H9 (cell line): ENCODE data around the gene TMEM108. TPM values are rescaled to one million over a fixed set of nuclear protein-coding genes. Genes with fewer than 3 reads are reported as not detected.
A peak's percentile ranks its signal among the peaks of the same experiment; 100 is the strongest.

ENCODE experiments used
- DNase-seq: peaks from one replicate; pipeline ENCODE4 v3.0.0-alpha.2; 2017
- H2AFZ ChIP-seq: one replicate; pipeline ENCODE4 v1.6.1; 2013; ENCODE audit warnings: mild to moderate bottlenecking, low read length, control low read depth, moderate library complexity
- H2AK5ac ChIP-seq: 2 replicates; pipeline ENCODE4 v1.6.1; 2013; ENCODE audit warnings: low read length, control low read depth, mixed read lengths; ENCODE audit not compliant: insufficient read length
- H2BK120ac ChIP-seq: one replicate; pipeline ENCODE4 v1.6.1; 2013; ENCODE audit warnings: low read depth, mild to moderate bottlenecking, low read length, control low read depth, inconsistent platforms; ENCODE audit not compliant: poor library complexity, severe bottlenecking
- H2BK12ac ChIP-seq: 2 replicates; pipeline ENCODE4 v1.6.1; 2013; ENCODE audit warnings: low read length, control low read depth, mixed read lengths, low read depth; ENCODE audit not compliant: insufficient read length
- H2BK15ac ChIP-seq: 2 replicates; pipeline ENCODE4 v1.6.1; 2013; ENCODE audit warnings: low read depth, low read length, control low read depth
- H2BK20ac ChIP-seq: one replicate; pipeline ENCODE4 v1.6.1; 2013; ENCODE audit warnings: low read depth, mild to moderate bottlenecking, low read length, control low read depth, inconsistent platforms; ENCODE audit not compliant: poor library complexity, severe bottlenecking
- H2BK5ac ChIP-seq: 2 replicates; pipeline ENCODE4 v1.6.1; 2013; ENCODE audit warnings: low read length, control low read depth, mixed read lengths; ENCODE audit not compliant: insufficient read length
- H3K14ac ChIP-seq: 2 replicates; pipeline ENCODE4 v1.6.1; 2013; ENCODE audit warnings: low read length, control low read depth; ENCODE audit not compliant: insufficient read depth
- H3K18ac ChIP-seq: 2 replicates; pipeline ENCODE4 v1.6.1; 2013; ENCODE audit warnings: low read depth, mild to moderate bottlenecking, mixed read lengths, low read length, control low read depth; ENCODE audit not compliant: insufficient read length
- H3K23ac ChIP-seq: 2 replicates; pipeline ENCODE4 v1.6.1; 2013; ENCODE audit warnings: low read length, control low read depth, mixed read lengths, low read depth; ENCODE audit not compliant: insufficient read length
- H3K23me2 ChIP-seq: 2 replicates; pipeline ENCODE4 v1.6.1; 2013; ENCODE audit warnings: low read depth, mild to moderate bottlenecking, mixed read lengths, low read length, control low read depth; ENCODE audit not compliant: insufficient read length, poor library complexity, severe bottlenecking
- H3K27ac ChIP-seq: 2 replicates; pipeline ENCODE4 v1.5.1; 2013; ENCODE audit warnings: low read length, control low read depth, mixed read lengths, low read depth; ENCODE audit not compliant: insufficient read length
- H3K27me3 ChIP-seq: 2 replicates; pipeline ENCODE4 v1.6.1; 2013; ENCODE audit warnings: low read length, control low read depth, inconsistent platforms; ENCODE audit not compliant: insufficient read depth
- H3K4ac ChIP-seq: 2 replicates; pipeline ENCODE4 v1.6.1; 2013; ENCODE audit warnings: low read depth, mild to moderate bottlenecking, control low read depth, inconsistent platforms, low read length, moderate library complexity
- H3K4me1 ChIP-seq: 2 replicates; pipeline ENCODE4 v1.6.1; 2013; ENCODE audit warnings: low read length, control low read depth, inconsistent platforms; ENCODE audit not compliant: insufficient read depth
- H3K4me2 ChIP-seq: 2 replicates; pipeline ENCODE4 v1.6.1; 2013; ENCODE audit warnings: low read length, control low read depth, mixed read lengths; ENCODE audit not compliant: insufficient read length, insufficient read depth
- H3K56ac ChIP-seq: 2 replicates; pipeline ENCODE4 v1.6.1; 2013; ENCODE audit warnings: low read depth, mild to moderate bottlenecking, mixed read lengths, low read length, control low read depth; ENCODE audit not compliant: insufficient read length
- H3K79me1 ChIP-seq: 2 replicates; pipeline ENCODE4 v1.6.1; 2013; ENCODE audit warnings: low read depth, mild to moderate bottlenecking, moderate library complexity, low read length, control low read depth, inconsistent platforms; ENCODE audit not compliant: insufficient read depth, poor library complexity, severe bottlenecking
- H3K79me2 ChIP-seq: 2 replicates; pipeline ENCODE4 v1.6.1; 2013; ENCODE audit warnings: low read length, control low read depth, inconsistent platforms; ENCODE audit not compliant: insufficient read depth
- H3K9ac ChIP-seq: 2 replicates; pipeline ENCODE4 v1.6.1; 2013; ENCODE audit warnings: low read length, control low read depth, mixed read lengths; ENCODE audit not compliant: insufficient read length; ENCODE audit errors: extremely low read depth
- H3K9me3 ChIP-seq: one replicate; pipeline ENCODE4 v1.6.1; 2013; ENCODE audit warnings: low read depth, low read length, inconsistent platforms; ENCODE audit not compliant: control insufficient read depth
- H3T11ph ChIP-seq: one replicate; pipeline ENCODE4 v1.6.1; 2013; ENCODE audit warnings: mild to moderate bottlenecking, low read length, control low read depth, inconsistent platforms
- H4K20me1 ChIP-seq: one replicate; pipeline ENCODE4 v1.6.1; 2013; ENCODE audit not compliant: control insufficient read depth, insufficient read length, insufficient read depth
- H4K5ac ChIP-seq: 2 replicates; pipeline ENCODE4 v1.6.1; 2013; ENCODE audit warnings: low read depth, mild to moderate bottlenecking, mixed read lengths, low read length, control low read depth; ENCODE audit not compliant: insufficient read length
- H4K8ac ChIP-seq: replicated peaks from 2 replicates; pipeline ENCODE4 v1.6.1; 2013; ENCODE audit warnings: low read length, control low read depth, mixed read lengths, low read depth; ENCODE audit not compliant: insufficient read length
- H4K91ac ChIP-seq: 2 replicates; pipeline ENCODE4 v1.6.1; 2013; ENCODE audit warnings: low read depth, mild to moderate bottlenecking, moderate library complexity, mixed read lengths, low read length, control low read depth; ENCODE audit not compliant: insufficient read length
- H3K27ac Mint-ChIP-seq, 3 experiments: 2 replicates in 2 of 3; 3 replicates in 1 of 3; pipeline ENCODE4 v1.8.0; 2020 to 2021; ENCODE audit warnings: mixed read lengths in 3 of 3, mild to moderate bottlenecking in 1 of 3, moderate library complexity in 1 of 3
- H3K27me3 Mint-ChIP-seq: 2 replicates; pipeline ENCODE4 v1.8.0; 2021; ENCODE audit warnings: low read depth, mild to moderate bottlenecking, moderate library complexity, mixed read lengths
- H3K36me3 Mint-ChIP-seq, 3 experiments: 2 replicates in 2 of 3; 3 replicates in 1 of 3; pipeline ENCODE4 v1.8.0; 2020 to 2021; ENCODE audit warnings: low read depth in 3 of 3, mixed read lengths in 3 of 3; ENCODE audit not compliant: insufficient read depth in 1 of 3
- H3K4me1 Mint-ChIP-seq, 2 experiments: 2 replicates each; pipeline ENCODE4 v1.8.0; 2020; ENCODE audit warnings: mixed read lengths in 2 of 2
- H3K4me3 Mint-ChIP-seq, 2 experiments: 2 replicates in 1 of 2; 3 replicates in 1 of 2; pipeline ENCODE4 v1.8.0; 2020 to 2021; ENCODE audit warnings: mild to moderate bottlenecking in 2 of 2, mixed read lengths in 2 of 2, moderate library complexity in 1 of 2
- H3K9me3 Mint-ChIP-seq, 2 experiments: 2 replicates in 1 of 2; 3 replicates in 1 of 2; pipeline ENCODE4 v1.8.0; 2020; ENCODE audit warnings: mild to moderate bottlenecking in 2 of 2, mixed read lengths in 2 of 2, moderate library complexity in 1 of 2
- CTCF ChIP-seq: fragments of 200-600 bp; sonication (generic); conservative IDR thresholded peaks from 3 replicates; pipeline ENCODE4 v1.8.0; 2021; ENCODE audit warnings: antibody characterized with exemption, mild to moderate bottlenecking
- WGBS: extraction: QIAGEN DNeasy Blood & Tissue Kit; methylation state at CpG from one replicate; pipeline ENCODE4 v1.1.7; 2013; ENCODE audit warnings: missing lambda C conversion rate, low lambda C conversion rate, mixed read lengths; ENCODE audit not compliant: insufficient read length; ENCODE audit errors: extremely low coverage; 5-methylcytosine and 5-hydroxymethylcytosine counted together
- total RNA-seq: library from RNA; stranded (reverse); gene quantifications from 2 replicates; pipeline ENCODE4 v1.2.1, GENCODE V29; 2021

Gene TMEM108
- total RNA-seq, 1 experiment from 2014 or later = 5.0 TPM

DNA sequence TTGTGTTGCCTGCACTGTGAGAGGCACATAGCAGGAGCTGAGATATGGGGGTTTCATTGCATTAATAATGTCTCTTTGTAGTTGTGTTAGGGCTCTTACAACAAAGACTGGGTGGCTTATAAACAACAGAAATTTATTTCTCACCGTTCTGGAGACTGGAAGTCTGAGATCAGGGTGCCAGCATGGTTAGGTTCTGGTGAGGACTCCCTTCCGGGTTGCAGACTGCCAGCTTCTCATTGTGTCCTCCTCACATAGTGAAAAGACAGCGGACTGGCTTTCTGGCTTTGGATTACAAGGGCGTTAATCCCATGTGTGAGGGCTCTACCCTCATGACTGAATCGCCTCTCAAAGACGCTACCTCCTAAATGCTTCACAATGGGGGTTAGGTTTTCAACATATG lies 20.6 kb downstream of the TMEM108 start:
- no peak overlapping the region for H3K4me3 Mint-ChIP-seq
- Histone ChIP-seq H3K56ac (no peak overlapping the region), H2BK15ac (no peak overlapping the region), H3K14ac (no peak overlapping the region), H2AK5ac (no peak overlapping the region), H2BK5ac (no peak overlapping the region), H3K4ac (no peak overlapping the region), H3K18ac (no peak overlapping the region), H3K79me1 (no peaks in the 10 kb centered on the region), H4K8ac (no peak overlapping the region), H4K20me1 (no peaks in the 10 kb centered on the region), H3K4me1 (peaks cover 9% of the 10 kb centered on the region; the same call in 1 of the 2 replicates), H2BK20ac (no peak overlapping the region), H3K27me3 (no peaks in the 10 kb centered on the region), H2AFZ (no peak overlapping the region), H3T11ph (no peak overlapping the region), H3K79me2 (no peaks in the 10 kb centered on the region), H3K23ac (no peak overlapping the region), H4K5ac (no peak overlapping the region), H3K9me3 (no peaks in the 10 kb centered on the region), H3K23me2 (no peaks in the 10 kb centered on the region), H2BK120ac (no peak overlapping the region), H3K9ac (no peak overlapping the region), H3K27ac (no peak overlapping the region), H2BK12ac (no peak overlapping the region), H3K4me2 (no peak overlapping the region), H4K91ac (no peak overlapping the region)
- WGBS = no CpG with 5 or more reads among the region's 6 CpGs
- TF ChIP-seq CTCF = no peak
- peak overlapping the region in 2 of 3 experiments; percentile 35 to 92; a peak in 2 of 7 replicates for H3K27ac Mint-ChIP-seq
- peaks cover 23 to 35% of the 10 kb centered on the region in 2 experiments for H3K4me1 Mint-ChIP-seq
- H3K36me3 Mint-ChIP-seq = no peaks in the 10 kb centered on the region; a peak in 1 of 7 replicates
- DNase-seq = no peak
- H3K9me3 Mint-ChIP-seq = no peaks in the 10 kb centered on the region
- peaks cover 2% of the 10 kb centered on the region; the same call in 1 of the 2 replicates for H3K27me3 Mint-ChIP-seq
